Colon (tissue), 2 donors: ENCODE data around the gene RBPJL.

Experiments used
- FAIRE-seq: peaks from 2 replicates; lab custom pipeline; 2012; peaks lifted over from hg19 to GRCh38; lab: Jason Lieb, UNC
- donor health status: control.
- donor health status: control.

The RBPJL gene, protein sequence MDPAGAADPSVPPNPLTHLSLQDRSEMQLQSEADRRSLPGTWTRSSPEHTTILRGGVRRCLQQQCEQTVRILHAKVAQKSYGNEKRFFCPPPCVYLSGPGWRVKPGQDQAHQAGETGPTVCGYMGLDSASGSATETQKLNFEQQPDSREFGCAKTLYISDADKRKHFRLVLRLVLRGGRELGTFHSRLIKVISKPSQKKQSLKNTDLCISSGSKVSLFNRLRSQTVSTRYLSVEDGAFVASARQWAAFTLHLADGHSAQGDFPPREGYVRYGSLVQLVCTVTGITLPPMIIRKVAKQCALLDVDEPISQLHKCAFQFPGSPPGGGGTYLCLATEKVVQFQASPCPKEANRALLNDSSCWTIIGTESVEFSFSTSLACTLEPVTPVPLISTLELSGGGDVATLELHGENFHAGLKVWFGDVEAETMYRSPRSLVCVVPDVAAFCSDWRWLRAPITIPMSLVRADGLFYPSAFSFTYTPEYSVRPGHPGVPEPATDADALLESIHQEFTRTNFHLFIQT

DNA sequence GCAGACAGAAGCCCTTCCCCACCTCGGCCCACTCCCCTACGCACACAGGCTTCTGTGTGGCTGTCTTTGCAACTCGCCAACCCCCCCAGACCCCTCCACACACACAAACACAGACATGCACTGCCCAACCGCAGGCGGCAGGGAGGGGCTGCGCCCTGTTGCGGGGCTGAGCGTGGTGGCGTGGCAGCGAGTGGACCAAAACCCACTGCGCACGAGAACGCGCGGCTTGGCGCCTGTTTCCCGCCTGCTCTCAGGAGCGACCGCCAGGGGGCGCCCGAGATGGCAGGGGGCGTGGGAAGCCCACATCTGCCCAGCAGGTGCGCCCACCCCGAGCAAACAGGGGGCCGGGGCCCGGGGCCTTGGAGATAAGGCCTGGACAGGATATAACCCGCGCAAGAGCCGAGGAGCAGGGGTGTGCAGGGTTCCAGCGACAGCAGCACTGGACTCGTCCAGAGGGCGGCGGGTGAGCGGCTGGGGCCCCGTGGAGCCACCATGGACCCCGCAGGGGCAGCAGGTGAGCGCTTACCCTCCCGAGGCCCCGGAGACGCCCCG is at the start of gene RBPJL:
Gene RBPJL (plus strand): TSS at position 410 of the 552 bp plus-strand sequence. CDS start 83 bp downstream, at position 493.
- no peak for FAIRE-seq

DNA sequence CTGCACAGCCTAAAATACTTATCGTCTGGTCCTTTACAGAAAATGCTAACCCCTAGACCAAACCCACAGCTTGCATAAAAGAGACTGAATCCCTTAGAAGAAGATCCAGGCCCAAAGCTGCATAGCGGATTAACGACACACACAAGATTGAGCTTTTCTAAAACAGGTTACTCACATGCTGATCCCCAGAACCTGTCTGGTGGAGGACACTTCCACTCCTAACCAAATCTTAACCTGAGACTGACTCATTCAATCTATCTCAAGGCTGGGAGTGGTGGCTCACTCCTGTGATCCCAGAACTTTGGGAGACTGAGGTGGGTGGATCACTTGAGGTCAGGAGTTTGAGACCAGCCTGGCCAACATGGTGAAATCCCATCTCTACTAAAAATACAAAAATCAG is 49.5 kb upstream of the RBPJL start:
- FAIRE-seq, result no peak

DNA sequence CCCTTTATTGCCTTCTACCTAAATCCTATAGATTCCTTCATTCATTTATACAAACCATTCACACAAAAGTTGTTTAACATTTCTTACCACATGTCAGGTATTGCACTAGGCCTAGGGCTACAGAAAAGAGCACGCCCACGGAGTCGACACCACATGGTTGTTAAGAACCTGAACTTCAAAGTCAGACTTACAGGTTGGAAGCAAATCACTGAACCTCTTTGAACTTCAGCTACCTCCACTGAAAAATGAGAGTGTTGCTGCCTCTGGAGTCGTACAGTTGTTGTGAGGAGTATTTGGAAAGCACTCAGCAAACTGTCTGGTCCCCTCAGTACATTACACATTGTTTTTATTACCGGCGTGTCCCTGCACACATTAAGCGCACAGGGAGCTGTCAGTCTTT is 48.9 kb upstream of the RBPJL start:
- FAIRE-seq, result no peak

DNA sequence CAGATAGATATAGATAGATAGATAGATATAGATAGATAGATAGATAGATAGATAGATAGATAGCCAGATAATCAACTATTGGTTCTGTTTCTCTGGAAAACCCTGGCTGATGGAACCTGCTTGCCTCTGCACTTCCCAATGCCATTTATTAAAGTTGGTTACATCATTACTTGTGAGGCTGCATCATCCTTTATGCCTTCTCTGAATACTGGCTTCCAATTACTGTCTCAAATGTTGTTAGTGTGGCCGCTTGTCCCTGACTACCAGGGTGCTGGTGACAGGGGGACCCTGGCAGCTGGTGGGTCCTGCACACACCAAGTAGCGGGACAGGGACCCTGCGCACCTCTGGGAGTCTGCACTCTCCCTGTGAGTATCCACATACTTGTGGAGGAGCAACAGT is 48.4 kb upstream of the RBPJL start:
- FAIRE-seq, result no peak

DNA sequence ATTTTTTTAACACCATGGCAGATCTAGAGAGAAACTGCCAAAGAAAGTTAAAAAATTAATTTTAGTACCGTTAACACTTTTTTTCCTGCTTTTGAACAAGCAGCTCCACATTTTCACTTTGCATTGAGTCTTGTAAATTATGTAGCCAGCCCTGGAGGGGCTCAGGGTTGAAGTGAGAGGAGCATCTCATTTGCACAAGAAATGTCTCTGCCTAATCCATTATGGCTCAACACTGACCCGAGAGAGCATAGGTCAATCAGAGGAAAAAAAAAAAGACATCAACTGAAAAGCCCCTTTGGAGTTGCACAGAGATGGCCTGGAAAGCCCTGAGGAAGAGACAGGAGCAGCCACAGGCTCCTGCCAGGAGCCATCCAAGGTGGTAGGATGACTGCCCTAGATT is 48.0 kb upstream of the RBPJL start:
- no peak for FAIRE-seq

DNA sequence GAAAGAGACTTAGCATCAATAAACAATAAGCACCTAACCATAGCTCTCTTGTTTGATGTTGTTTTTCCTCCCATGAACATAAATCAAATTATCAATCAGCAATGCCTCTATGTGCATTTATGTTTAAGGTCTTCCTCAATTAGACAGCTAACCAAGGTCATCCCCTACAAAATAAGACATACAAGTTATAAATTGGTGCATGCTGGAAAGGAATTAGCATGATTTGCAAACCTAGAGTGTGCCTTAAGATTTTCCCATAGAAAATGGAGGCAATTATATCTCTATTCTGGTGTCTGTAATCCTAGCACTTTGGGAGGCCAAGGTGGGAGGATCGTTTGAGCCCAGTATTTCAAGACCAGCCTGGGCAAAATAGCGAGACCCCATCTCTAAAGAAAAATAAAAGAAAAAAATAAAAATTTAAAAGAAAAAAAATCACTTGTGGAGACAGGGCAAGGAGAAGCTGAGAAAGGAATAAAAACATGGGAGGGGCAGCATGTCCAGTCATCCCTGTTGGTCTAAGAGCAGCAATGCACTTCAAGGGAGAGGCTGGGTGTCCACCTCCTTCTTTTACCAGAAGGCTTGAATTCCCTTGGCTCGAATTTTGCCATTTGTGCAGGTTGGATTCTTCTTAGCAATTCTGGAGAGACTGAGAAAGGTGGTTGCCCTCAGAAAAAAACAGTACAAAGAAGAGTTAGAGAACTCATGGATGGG is 42.9 kb upstream of the RBPJL start:
- no peak for FAIRE-seq

DNA sequence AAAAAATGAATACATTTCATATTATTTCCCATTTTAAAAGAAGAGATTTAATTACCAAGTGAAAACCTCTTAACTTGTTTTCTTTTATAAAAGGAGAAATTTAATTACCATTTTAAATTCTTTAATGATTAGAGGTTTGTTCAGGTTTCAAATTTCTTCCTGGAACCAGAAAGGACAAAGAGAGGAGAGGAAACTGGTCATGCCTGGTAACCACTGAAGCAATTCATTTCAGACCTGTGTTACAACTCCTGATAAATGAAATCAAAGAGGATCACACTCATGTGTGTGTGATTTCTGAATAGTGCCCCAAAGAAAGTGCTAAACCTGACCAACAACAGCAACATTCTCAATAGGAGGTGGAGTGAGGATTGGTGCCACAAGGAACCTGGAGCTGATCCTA is 39.7 kb upstream of the RBPJL start:
- no peak for FAIRE-seq

DNA sequence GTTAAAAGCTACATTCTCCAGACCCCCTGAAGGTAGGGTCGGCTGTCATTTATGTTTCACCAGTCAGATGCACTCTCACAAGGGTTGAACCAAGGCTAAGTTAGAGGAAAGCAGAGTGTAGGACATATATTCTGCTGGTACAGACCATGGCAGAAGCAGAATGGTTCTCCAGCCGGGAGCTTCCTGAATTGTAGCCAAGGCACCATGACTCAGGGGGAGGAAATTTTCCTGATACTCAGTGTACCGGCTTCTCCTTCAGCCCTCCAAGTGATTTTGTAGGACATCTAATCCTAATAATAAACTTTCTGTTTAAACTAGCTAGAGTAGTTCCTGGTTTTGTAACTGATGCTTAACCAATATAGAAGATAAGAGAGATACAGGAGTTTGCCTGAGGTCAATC is 38.1 kb upstream of the RBPJL start:
- no peak for FAIRE-seq

DNA sequence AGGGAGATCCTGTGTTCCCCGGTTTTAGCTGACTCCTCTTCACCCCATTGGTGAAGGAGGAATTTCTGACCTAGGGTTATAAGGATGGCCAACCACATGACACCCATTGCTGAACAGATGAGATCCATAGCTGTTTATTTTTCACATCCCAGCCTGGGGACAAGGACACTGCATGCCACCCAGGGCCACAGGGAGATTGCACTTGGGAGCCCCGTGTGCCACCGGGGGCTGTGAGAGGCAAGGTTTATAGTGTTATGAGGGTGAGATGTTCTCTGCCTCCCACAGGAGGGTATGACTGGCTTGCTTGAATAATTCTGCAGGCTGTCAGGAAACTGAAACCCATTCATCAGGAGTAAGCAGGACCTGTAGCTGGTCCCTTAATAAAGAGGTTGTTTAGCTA is 37.6 kb upstream of the RBPJL start:
- no peak for FAIRE-seq

DNA sequence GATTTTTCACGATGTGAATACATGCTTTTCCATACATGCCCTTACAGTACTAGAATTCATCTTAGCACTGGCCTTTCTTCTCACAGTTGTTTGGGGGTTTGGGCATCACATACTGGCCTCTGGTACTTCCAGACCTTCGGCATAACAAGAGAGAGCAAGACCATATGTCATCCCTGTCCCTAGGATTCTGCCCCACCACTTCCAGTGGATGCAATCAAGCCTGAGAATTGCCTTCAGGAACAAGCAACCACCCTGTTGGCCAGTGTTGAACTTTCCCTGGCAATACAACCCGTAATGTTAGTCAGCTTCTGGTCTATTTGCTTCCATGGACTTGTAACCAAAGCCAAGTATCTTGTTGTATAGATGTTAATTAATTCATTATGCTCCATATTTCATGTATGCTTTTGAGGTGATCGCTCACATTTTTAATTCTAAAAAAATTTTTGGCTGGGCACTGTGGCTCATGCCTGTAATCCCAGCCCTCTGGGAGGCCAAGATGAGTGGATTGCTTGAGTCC is 36.8 kb upstream of the RBPJL start:
- no peak for FAIRE-seq

DNA sequence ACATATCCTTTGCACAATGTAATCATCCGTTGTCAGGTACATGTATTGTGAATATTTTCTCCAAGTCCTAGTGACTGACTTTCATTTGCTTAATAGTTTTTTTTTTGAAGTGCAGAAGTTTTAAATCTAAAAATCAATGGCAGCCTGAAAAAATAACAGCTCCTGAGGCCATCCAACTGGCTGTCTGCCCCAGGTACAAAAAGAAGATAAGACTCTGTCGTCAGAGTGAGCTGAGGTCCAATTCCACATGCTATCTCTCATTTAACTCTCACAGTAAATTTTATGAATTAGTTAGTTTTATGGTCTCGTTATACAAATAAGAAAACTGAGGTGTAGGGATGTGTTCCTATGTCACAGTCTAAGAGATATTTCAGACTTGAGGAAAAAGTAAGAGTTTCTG is 31.3 kb upstream of the RBPJL start:
- FAIRE-seq, result no peak

DNA sequence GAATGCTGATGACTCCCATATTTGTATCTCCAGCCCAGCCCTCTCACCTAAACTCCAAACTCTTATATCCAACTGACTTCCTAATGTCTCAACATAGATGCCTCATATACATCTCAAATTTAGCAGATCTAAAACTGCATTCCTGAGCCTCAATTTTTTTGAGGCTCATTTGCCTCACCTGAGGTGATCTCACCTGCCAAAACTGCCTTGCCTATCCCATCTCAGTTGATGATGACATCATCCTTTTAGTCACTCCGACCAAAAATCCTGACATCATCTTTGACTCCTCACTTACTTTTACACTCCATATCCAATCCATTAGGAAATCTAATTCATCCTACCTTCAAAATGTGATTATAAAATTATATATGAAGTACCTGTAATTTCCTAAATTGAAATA is 26.6 kb upstream of the RBPJL start:
- no peak for FAIRE-seq

DNA sequence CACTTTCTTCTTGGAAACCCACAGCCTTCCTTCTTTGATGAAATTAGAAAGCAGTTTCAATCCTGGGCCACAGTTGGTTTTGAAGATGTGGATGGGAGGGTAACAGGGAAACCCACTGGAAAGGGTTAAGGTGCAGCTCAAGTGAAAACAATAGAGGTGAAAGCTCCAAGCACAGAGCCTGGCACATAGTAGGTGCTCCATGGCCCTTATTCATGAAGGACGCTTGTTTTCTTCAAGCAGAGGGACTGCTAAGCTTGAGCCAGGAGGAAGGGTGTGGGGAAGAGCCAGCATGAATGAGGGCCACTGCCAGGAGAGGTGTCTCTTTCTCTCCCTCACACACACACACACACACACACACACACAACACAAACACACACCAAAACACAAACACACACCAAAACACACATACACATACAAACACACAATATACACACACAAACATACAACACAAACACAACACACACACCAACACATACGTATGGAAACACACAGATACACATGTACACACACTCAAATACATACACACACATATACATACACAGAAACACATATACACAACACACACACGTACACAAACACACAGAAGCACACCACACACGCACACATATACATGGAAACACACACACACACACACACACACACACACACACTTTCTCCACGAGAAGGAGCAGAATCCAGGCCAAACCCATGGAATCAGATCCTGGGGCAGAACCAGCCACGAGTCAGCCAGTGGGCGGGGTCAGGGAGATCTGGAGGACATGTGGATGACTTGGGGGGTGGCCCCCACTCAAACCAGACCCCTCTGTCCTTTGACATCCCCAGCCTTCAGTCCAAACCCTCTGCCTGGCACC is 23.7 kb upstream of the RBPJL start:
- no peak for FAIRE-seq

DNA sequence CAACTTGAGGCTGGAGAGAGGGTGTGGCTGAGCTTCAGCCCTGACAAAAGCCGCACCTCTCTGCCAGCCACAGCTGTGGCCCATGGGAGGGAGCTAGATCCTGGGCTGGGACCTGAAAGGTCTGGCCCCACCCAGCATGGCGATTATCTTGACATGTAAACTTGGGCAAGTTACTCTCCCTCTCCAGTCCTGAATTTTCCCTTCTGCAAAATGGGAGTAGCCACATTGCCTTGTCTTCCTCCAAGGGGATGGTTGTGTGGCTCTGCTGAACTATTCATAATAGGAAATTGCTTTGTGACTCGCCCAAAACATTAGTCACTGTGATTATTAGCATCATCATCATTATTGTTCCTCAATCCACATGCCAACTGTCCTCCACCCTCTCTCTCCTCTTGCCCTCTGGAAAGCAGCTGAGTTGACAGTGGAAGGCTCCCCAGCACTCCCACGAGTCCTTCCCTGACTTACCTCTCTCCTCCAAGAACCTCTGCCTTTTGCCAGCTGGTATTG is 23.0 kb upstream of the RBPJL start:
- FAIRE-seq, result no peak

DNA sequence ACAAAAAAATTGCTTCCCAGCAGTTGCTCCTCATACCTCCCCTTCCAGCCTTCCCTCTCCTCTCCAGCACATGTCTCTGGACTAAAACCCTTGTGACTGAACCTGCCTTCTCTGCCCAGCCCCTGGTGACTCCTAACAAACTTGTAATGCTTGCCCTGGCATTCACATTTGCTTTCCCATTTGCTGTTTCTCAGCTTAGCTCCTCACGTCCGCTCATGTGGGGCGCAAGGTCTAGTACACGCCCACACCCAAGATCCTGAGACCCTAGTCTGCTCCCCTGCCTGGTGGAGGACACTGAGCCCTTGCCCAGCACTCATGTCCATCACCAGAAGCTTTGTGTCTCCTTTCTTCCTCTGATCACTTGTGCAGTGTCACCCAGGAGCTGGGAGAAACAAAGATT is 18.3 kb upstream of the RBPJL start:
- FAIRE-seq, result no peak

DNA sequence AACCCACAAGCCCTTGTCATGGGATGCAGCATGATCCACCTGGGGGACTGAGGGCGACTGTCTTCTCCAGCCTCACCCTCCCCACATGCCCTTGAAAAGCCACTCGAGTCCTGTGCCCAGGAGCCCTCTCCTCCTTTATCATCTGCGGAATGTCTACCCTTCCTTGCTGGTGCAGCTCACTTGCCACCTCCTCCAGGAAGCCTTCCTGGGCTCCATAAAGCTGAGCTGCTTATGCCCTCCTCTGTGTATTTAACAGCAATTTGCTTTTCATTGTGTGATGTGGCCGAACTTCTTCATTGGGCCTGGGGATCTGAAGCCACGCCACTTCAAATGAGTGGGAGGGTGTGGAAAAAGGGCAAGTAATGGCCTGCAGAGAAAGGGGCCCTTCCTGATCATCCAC is 17.8 kb upstream of the RBPJL start:
- no peak for FAIRE-seq

DNA sequence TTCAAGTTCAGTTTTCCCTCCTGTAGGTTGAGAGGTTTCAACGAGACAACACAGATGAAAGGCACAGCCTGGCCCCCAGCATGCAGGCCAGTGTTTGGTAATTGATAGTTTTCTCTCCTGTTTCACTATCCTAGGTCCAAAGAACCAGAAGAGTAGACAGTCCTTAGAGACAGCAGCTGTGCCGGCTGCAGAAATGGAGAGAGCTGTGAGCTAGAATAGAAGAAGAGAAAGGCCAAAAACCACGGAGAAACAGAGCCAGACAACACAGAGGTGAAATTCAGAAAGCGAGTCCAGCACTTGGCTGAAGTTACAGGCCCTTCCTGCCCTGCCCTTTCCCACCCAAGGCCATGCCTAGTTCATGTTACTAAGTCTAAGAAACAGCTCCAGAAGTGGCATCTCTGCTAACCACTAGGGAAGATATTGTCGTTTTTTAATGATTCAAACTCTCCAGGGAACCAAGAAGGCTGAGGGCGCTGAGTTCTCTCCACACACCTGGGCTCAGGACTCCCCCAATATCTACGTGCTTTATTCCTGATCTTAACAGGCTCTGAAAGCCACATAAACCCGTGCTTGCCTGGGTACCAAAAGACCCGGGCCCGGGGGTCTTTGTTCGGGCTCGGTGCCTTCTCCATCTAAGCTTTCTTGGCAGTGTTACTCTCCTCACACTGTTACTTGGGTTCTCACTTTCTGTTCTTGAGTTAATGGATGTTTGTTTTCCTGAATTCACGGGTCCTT is 16.5 kb upstream of the RBPJL start:
- no peak for FAIRE-seq

DNA sequence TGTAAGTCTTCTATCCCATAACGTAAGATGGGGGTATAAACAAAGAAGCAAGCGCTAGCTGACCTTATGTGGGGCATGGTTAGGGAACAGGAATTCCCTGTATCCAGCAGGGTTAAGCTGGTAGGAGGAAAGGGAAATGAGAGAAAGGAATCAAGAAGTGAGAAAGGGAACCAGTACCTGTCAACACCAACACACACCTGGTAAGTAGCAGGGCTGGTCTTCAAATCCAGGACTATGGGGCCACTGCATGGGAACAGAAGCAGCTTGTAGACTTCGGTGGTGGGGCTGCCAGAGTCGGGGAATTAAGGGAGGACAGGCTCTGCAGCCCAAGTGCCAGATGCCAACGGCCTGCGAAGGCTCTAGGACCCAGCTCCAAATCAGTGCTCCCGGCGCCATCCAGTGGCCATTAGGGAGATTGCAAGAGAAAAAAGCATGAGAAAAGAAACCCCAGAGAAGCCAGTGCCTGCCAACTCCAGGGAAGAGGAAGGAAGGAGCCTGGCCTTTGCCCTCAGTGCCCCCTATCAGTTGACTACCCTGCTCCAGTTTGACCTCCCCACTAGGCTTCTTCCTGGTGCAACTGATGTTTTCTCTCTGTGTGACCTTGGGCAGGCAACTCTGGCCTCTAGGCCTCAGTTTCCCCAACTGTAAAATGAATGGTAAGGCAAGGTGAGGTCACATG is 15.8 kb upstream of the RBPJL start:
- FAIRE-seq, result no peak

DNA sequence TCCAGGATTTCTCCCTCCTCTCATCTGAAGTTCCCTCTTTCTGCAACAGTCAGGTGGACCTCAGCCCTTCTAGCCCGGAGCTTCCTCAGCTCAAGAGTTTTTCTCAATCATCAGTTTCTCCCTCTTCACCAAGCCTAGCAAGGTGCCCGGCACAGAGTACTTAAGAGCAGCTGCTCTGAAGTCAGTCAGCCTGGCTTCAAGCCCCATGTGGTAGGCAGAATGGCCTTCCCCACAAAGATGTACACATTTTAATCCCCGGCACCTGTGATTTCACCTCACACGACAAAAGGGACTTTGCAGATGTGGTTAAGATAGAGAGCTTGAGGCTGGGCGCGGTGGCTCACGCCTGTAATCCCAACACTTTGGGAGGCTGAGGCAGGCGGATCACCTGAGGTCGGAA is 15.1 kb upstream of the RBPJL start:
- no peak for FAIRE-seq

DNA sequence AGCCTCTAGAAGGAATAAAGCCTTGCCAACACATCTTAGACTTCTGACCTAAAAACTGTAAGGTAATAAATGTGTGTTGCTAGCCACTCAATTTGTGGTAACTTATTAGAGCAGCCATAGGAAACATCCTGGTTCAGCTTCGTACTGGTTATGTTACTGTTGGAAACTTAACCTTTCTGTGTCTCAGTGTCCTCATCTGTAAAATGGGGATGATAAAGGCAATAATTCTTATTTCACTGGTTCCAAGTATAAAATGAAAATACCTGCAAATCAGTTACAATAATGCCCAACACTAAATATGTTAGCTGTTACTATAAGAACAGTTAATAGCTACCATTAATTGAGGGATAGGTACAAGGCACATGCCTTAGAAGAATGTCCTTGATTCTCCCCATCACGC is 14.3 kb upstream of the RBPJL start:
- FAIRE-seq, result no peak
